ENCODE data around the gene FAN1.

FAN1 gene

DNA sequence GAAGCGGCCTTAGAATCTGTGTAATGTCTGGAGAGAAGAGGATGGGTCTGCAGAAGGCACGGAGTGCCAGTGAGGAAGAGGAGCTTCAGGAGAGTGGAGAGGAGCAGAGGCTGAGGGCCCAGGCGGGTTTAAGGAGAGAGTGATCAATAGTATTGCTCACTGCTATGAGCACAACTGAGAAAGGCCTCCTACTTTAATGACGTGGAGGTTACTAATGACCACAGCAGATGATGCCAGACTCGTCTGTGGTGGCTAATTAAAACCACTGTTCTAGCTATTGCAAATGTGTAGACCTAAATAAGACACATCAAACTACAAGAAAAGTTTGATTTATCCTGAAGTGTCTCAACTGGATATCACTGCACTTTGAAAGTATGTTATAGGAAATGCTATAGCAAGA lies 54.5 kb downstream of the FAN1 start:
- DNase-seq (ENCODE audit: low spot score) = no peak

- no peak for DNase-seq (ENCODE audit: low spot score)
Observed at GRCh38 chr15:30962079-30962478, 58.4 kb downstream of the FAN1 start.

- DNase-seq (ENCODE audit: low spot score) = no peak
Observed at GRCh38 chr15:30962659-30963058, 58.9 kb downstream of the FAN1 start.

DNA sequence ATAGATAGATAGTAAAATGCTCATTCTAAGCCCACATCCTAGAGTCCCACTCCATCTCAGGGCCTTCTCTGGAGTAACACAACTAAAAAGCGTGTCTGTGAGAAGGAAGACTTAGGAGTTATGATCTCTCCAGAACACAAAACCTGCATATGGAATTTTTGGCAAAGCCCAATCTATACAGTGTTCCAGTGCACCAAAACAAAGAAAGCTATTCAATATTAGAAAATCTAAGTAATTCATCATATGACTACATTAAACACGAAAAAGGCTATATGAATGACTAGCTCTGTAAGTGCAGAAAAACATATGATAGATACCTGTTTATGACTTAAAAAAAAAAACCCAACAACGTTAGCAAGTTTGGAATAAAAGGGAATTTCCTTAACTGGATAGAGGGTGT lies 60.0 kb downstream of the FAN1 start:
- no peak for DNase-seq (ENCODE audit: low spot score)

DNA sequence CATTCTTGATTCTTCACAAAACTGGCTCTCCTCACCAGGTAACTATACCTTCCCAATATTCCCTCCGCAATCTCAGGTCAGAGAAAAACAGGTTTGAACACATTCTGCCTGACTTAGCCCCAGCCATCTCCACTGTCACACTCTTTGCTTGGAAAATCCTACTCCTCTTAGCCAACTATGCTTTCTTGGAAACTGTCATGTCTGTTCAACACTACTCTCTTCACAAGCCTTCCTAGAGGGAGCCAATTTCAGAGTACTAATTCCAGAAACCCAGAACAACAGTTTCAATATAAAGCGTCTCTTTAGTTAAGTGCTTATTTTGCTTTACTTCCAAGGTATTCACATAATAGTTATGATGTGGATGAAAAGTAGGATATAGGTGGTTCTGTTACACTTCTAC lies 66.0 kb downstream of the FAN1 start:
- no peak for DNase-seq (ENCODE audit: low spot score)

DNA sequence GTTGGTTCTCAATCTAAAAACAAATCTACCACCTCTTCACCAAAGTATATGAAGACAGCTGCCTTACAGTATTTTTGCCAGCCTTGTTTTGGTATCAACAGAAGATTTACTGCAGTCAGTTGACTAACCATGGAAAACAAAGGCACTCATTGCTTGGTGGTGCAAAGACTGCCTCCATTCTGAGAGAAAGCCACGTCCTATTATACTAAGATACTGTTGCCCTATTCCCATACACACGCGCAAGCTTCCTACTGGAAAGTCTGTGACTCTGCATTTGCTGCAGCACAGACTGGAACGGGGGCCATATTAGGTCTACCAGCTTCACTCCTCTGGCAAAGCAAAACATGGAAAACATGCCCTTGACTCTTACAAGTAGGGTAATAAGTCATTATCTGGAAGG lies 69.7 kb downstream of the FAN1 start:
- DNase-seq (ENCODE audit: low spot score) = no peak

GRCh38 chr15:30974112-30974511 lies 70.4 kb downstream of the FAN1 start:
- DNase-seq (ENCODE audit: low spot score) = no peak

GRCh38 chr15:30978328-30978727 lies 74.6 kb downstream of the FAN1 start:
- no peak for DNase-seq (ENCODE audit: low spot score)

DNA sequence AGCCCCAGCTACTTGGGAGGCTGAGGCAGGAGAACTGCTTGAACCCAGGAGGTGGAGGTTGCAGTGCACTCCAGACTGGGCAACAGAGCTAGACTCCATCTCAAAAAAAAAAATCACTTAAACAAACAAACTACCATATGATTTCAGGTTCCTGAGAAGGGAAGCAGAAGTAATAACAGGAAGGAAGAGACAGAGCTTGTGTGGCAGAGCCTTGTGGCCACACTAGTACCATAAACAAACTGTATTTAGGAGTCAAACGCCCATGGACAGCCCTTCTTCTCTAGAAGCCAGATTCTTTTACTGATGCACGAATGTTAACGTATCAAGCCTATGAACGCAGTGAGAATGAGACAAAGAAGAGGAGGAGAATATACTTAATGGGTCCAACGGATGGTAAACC lies 75.7 kb downstream of the FAN1 start:
- DNase-seq (ENCODE audit: low spot score) = no peak

DNA sequence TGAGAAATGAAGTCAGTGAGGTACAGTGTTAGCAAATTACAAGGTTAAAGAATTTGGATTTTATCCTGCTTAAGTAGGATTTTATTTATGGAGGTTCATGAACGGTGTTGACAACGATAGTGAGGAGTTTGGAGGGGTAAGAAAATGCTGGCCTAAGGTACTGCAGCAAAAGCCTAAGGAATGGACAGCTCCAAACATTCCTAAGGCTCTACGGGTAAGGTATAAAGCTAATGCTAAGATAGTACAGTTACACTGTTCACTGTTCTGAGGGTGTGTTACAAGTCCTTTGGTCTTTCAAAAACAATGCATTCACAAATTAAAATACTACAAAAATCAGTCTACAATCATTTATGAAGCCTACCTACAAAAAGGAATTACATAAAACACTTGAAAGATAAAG lies 80.4 kb downstream of the FAN1 start:
- DNase-seq (ENCODE audit: low spot score) = no peak

GRCh38 chr15:30984542-30984941 lies 80.8 kb downstream of the FAN1 start:
- DNase-seq (ENCODE audit: low spot score) = no peak

DNA sequence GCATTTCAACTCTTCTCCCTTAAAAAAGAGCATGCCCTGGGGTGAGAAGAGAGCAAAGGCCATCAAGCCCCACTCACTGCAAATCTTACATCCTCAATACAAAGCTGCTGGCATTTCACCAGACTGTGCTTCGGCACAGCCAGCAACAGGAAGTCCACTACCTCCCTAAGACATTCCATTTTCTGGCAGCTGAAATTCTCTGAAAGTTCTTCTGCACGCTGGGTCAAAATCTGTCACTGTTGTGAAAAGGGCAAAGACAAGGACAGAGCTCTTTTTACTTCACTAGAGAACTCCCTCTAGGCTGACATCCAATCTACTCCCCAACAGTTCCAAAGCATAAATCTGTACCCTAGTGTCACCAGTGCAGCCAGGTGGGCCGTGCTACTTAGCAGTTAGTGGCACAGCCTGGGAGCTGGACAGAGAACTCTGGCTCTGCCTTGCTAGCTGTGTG lies 81.4 kb downstream of the FAN1 start:
- peak; percentile 37 for DNase-seq (ENCODE audit: low spot score)

GRCh38 chr15:30990036-30990435 lies 86.3 kb downstream of the FAN1 start:
- DNase-seq (ENCODE audit: low spot score) = no peak

GRCh38 chr15:30990446-30991254 lies 86.9 kb downstream of the FAN1 start:
- peak; percentile 9 for DNase-seq (ENCODE audit: low spot score)

DNA sequence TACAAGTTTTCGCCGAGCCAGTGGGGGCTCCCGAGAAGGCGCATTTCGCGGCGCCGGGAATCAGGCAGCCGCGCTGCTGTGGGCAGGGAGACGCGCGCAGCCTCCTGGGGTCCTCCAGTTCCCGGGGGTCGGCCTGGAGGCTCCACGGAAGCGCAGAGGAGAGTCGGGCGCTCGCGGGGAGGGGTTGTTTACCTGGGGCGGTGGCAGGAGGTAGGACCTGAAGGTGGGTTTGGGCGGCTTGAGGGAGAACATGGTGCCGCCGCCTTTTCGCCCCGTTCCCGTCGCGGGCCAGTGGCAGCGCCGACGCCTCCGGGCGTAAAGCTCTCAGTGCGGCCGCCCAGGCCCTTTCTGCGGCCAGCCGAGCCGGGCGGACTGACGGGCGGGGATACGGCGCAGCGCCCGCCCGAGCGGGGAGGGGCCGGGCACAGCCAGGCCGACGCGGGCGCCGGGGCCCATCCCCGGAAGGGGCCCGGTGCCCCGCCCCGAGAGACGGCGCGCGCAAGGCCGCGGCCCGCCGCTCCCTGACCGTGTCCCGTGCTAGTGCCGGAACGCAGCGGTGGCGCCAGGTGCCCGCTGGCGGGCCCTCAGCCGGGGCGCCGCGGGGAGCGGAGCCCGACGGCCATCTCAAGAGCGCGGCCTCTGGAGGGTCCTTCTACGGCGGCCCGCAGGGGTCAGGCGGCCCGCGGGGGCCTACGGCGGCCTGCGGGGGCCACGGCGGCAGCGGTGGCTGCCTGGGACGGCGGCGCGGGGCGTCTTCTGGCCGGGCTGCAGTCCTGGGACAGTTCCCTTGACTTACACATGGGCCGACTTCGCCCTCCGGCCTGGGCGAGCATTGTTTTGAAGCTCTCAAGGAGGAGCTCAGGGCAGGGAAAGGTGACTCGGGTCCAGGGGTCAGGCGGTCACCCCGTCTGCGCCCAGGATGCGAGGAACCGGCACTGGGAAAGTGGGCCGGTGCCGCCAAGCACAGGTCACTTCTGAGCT lies 87.8 kb downstream of the FAN1 start, which contains the start of gene MTMR10:
TSS of gene MTMR10 (minus strand) at position 374 of the 981 bp plus-strand sequence. CDS start at position 252, 122 bp downstream.
- DNase-seq (ENCODE audit: low spot score) = peak; percentile 98

DNA sequence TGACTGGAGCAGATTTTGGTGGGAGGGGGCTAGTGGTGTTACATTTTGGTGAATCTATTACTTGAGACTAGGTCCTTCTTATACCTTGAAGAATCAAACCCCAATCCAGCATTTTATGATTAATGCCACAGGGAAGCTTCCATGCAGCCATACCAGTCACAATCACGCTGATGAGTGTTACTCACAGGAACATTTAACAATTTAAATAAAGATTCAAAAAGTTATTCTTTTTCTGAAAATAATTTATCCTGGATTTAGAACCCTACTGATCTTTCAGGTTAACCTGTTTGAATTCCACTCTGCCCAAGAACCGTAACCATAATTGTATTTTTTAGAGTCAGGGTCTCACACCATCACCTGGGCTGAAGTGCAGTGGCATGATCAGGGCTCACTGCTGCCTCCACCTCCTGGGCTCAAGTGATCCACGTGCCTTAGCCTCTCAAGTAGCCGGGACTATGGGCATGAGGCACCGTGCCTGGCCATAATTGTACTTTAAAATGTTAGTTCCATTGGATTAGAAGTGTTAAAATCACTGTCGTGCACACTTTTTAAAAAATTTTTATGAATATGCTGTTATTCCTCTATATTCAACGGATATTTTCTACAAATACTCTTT lies 88.6 kb downstream of the FAN1 start:
- DNase-seq (ENCODE audit: low spot score) = no peak
